Endothelial cell (in vitro differentiated cells): Measurements from ENCODE around the gene ZBTB39. TPM values are rescaled to one million over a fixed set of nuclear protein-coding genes. Genes with fewer than 3 reads are reported as not detected.
"Not testable (repeated sequence)": the region's sequence is repeated elsewhere in the genome, so short reads cannot be mapped to it uniquely, and the experiment has no call there.

Experiments
- DNase-seq: peaks from one replicate; pipeline ENCODE4 v3.0.0; 2021; ENCODE audit warnings: low spot score
- H3K27ac Mint-ChIP-seq: one replicate; pipeline ENCODE4 v1.8.0; 2021; ENCODE audit warnings: mixed read lengths, inconsistent platforms; ENCODE audit not compliant: unreplicated experiment
- H3K27me3 Mint-ChIP-seq: one replicate; pipeline ENCODE4 v1.8.0; 2021; ENCODE audit warnings: mild to moderate bottlenecking, moderate library complexity, mixed read lengths, inconsistent platforms; ENCODE audit not compliant: unreplicated experiment
- H3K36me3 Mint-ChIP-seq: one replicate; pipeline ENCODE4 v1.8.0; 2021; ENCODE audit warnings: mild to moderate bottlenecking, low read depth, mixed read lengths, inconsistent platforms; ENCODE audit not compliant: unreplicated experiment
- H3K4me1 Mint-ChIP-seq: one replicate; pipeline ENCODE4 v1.8.0; 2021; ENCODE audit warnings: mild to moderate bottlenecking, mixed read lengths, inconsistent platforms; ENCODE audit not compliant: unreplicated experiment
- H3K4me3 Mint-ChIP-seq: one replicate; pipeline ENCODE4 v1.8.0; 2021; ENCODE audit warnings: mild to moderate bottlenecking, mixed read lengths, inconsistent platforms; ENCODE audit not compliant: unreplicated experiment
- H3K9me3 Mint-ChIP-seq: one replicate; pipeline ENCODE4 v1.8.0; 2021; ENCODE audit warnings: mixed read lengths, inconsistent platforms; ENCODE audit not compliant: unreplicated experiment
- CTCF ChIP-seq: fragments of 200-600 bp; sonication (generic); IDR thresholded peaks from one replicate; pipeline ENCODE4 v1.5.0; 2021; ENCODE audit warnings: antibody characterized with exemption; ENCODE audit not compliant: unreplicated experiment
- total RNA-seq: library from RNA; stranded (reverse); fragmentation: NEBNext Ultra II Directional; extraction: Animal tissue kit (Norgen Biotek cat#: 25700); gene quantifications from one replicate; pipeline ENCODE4 v1.2.1, GENCODE V29; 2021; ENCODE audit not compliant: unreplicated experiment

The ZBTB39 gene
- total RNA-seq, 1 donor from 2014 or later = 23.9 TPM

DNA sequence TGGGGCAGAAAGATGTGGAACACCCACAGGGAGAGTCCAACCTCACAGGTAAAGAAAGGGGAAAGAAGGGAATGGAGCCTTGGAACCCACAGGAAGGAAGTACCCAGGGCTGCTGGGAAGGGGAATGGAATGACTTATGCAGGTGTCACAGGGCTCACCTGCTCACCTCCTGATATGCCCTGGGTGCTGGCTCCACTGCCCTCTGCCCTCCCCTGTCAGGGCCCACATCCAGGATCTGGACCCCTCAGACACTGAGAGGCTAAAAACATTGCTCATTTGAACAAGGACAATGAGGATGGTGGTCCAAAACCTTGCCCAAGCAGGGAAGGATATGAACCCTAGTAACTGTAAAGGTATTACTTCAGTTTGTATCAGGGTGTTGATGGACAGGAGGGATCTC, 19.3 kb downstream of the ZBTB39 start:
- Mint-ChIP-seq H3K4me3 (no peak overlapping the region), H3K27ac (no peak overlapping the region), H3K27me3 (peaks cover 10% of the 10 kb centered on the region), H3K36me3 (peaks cover 4% of the 10 kb centered on the region), H3K4me1 (peaks cover 60% of the 10 kb centered on the region), H3K9me3 (no peaks in the 10 kb centered on the region)
- no peak for TF ChIP-seq CTCF
- no peak for DNase-seq

- not testable (repeated sequence) for H3K27me3 Mint-ChIP-seq, DNase-seq, H3K9me3 Mint-ChIP-seq, H3K27ac Mint-ChIP-seq, H3K36me3 Mint-ChIP-seq, H3K4me3 Mint-ChIP-seq
- H3K4me1 Mint-ChIP-seq = peaks cover 50% of the 10 kb centered on the region
These were observed 20.6 kb downstream of the ZBTB39 start for GRCh38 chr12:56985714-56986113.

DNA sequence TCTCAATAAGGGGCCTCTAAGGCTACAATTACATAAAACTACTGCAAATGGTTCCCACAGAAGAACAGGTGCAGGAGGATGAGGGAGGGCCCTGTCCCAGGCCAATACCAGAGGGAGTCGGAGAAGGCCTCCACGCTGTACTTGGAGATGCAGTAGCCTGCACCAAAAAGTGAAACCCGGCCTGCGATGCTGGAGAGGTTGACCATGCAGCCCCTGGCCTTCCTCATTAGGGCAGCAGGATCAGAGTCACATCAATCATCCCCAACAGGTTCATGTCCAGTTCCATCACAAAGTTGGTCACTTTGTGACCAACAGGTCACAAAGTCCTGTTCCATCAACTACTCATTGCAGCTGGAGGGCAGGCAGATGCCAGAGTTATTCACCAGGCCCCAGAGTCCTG, 23.0 kb downstream of the ZBTB39 start:
- no peaks in the 10 kb centered on the region for H3K9me3 Mint-ChIP-seq
- no peak for DNase-seq
- H3K27me3 Mint-ChIP-seq = peaks cover 8% of the 10 kb centered on the region
- H3K4me3 Mint-ChIP-seq = no peak overlapping the region
- peaks cover 28% of the 10 kb centered on the region for H3K4me1 Mint-ChIP-seq
- H3K36me3 Mint-ChIP-seq = peaks cover 16% of the 10 kb centered on the region
- no peak for TF ChIP-seq CTCF
- peak overlapping the region; percentile 19 for H3K27ac Mint-ChIP-seq

- not testable (repeated sequence) for H3K27me3 Mint-ChIP-seq, H3K27ac Mint-ChIP-seq, H3K4me3 Mint-ChIP-seq, H3K9me3 Mint-ChIP-seq, DNase-seq
- H3K36me3 Mint-ChIP-seq = peaks cover 16% of the 10 kb centered on the region
- peaks cover 21% of the 10 kb centered on the region for H3K4me1 Mint-ChIP-seq
These were observed 23.6 kb downstream of the ZBTB39 start for GRCh38 chr12:56982578-56983236.

- peaks cover 8% of the 10 kb centered on the region for H3K4me1 Mint-ChIP-seq
- H3K9me3 Mint-ChIP-seq = no peaks in the 10 kb centered on the region
- peaks cover 16% of the 10 kb centered on the region for H3K36me3 Mint-ChIP-seq
- peaks cover 4% of the 10 kb centered on the region for H3K27me3 Mint-ChIP-seq
- no peak for DNase-seq
- no peak overlapping the region for H3K27ac Mint-ChIP-seq
- no peak overlapping the region for H3K4me3 Mint-ChIP-seq
- no peak for TF ChIP-seq CTCF
These were observed 25.3 kb downstream of the ZBTB39 start for GRCh38 chr12:56980941-56981530.

DNA sequence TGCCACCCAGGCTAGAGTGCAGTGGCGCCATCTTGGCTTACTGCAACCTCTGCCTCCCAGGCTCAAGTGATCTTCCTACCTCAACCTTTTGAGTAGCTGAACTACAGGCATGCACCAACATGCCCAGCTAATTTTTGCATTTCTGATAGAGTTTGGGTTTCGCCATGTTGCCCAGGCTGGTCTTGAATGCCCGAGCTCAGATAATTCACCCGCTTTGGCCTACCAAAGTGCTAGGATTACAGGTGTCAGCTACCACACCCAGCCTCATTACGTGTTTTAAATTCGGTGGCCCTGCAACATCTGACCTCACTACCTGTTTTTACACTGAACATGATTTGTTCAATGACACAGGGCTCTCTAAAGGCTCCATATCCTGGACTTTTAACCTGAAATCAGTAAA, 26.1 kb downstream of the ZBTB39 start:
- H3K27ac Mint-ChIP-seq = no peak overlapping the region
- no peak for DNase-seq
- H3K36me3 Mint-ChIP-seq = peaks cover 16% of the 10 kb centered on the region
- peaks cover 7% of the 10 kb centered on the region for H3K4me1 Mint-ChIP-seq
- TF ChIP-seq CTCF = no peak
- peaks cover 4% of the 10 kb centered on the region for H3K27me3 Mint-ChIP-seq
- no peaks in the 10 kb centered on the region for H3K9me3 Mint-ChIP-seq
- no peak overlapping the region for H3K4me3 Mint-ChIP-seq
